HG03135 (cell line): ENCODE results near the gene USP20.
A peak's percentile ranks its signal among the peaks of the same experiment; 100 is the strongest.
"Not testable (repeated sequence)": the region's sequence is repeated elsewhere in the genome, so short reads cannot be mapped to it uniquely, and the experiment has no call there.

Experiments used
- ATAC-seq: cut with Tn5 transposase; IDR thresholded peaks from one replicate; pipeline ENCODE4 v1.9.1; 2021; ENCODE audit warnings: mild to moderate bottlenecking, moderate library complexity; ENCODE audit not compliant: unreplicated experiment

The USP20 gene

DNA sequence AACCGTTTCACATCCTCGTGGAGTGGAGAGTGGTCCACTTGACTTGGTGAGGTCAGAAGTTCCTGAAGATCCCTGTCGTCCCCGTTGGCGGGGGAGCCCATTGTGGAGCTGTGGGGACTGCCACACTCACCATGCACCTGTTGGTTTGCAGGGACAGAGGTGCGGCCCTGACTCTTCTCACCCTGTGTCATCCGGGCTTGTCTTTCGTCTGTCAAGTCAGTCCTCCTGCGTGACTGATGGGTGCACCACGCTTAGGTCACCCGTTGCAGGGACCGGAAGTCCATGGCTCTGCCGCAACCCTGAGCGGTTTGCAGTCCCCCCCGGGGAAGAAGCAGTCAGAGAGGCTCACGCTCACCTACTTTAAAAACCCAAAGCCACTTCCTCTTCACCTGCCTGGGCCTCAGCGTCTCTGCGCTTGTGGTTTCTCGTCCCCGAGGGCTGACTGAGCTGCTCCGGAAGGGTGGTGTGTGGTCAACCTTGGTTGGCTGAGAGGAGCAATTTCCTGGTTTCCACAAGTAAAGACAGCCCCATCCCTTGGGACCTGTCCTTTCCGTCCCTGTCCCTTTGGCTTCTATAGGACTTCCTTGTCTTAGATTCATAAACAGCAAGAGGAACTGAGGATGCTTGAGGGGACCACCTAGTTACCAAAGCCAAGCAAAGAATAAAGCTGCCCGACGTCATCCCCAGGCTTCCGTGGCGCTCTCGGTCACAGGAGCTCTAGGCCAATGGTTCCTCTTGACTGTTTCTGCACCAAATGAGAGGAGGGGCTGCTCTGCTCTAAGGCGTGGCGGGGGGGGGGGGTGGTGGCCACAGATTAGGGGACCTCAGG, 53.2 kb downstream of the USP20 start:
- peak; percentile 55 for ATAC-seq

DNA sequence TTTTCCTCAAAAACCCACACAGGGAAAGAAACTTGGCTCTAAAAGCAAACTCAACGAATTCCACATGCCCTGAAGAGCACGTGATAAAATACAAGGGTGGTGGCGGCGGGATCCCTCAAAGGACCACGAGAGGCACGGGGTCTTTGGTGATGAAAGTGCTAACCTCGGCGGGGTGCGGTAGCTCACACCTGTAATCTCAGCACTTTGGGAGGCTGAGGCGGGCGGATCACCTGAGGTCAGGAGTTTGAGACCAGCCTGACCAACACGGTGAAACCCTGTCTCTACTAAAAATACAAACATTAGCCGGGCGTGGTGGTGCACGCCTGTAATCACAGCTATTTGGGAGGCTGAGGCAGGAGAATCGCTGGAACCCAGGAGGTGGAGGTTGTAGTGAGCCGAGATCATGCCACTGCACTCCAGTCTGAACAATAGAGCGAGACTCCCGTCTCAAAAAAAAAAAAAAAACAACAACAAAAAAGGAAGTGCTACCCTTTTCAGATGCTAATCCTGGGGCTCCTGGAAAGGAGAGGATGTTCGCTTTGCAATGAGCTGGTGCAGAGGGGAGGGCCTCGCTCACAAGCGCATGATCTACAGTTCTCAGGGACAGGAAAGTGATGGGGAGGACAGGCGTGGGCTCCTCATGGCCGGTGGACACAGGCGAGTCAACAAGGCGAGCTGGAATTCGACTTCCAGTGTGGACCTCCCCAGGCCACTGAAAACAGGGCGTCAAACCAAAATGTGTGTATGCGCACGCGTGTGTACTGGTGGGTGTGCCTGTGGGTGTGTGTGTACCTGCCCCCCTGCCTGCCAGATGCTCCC, 54.1 kb downstream of the USP20 start:
- ATAC-seq: no peak

DNA sequence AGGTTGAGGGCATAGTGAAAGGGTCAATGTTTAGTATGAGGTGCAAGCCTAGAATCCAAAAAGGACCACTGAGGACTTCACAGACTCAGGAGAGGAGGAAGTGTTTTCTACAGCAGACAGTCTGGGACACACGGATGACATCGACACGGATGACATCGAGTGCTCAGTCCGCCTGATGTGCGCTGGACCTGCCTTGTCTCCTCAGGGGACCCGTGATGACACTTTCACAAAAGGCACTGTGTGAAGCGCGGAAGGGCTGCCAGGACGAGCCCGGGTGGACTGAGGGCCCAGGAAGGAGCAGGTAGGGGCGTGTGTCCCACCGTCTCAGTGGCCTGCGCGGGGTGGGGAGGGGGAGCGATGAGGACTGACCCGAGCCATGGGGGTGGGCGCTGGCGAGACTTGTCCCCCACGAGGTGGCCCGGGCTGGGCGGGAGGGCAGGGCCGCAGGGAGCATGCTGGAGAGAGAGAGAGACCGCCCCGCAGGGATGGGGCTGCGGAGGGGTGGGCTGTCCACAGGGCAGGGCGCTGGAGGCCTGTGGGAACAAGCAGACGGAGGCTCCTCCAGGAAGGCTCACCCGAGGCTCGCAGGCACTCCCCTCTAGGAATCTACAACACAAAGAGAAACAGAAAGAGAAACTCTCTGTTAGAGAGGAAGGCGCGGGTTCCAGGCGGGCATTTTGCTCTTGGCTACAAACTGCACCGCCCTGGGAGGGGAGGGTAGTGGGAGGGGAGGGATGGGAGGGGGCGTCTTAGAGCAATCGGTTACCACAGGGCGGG, 54.9 kb downstream of the USP20 start:
- no peak for ATAC-seq

- not testable (repeated sequence) for ATAC-seq
Observed at GRCh38 chr9:129890718-129891299, 55.6 kb downstream of the USP20 start.

DNA sequence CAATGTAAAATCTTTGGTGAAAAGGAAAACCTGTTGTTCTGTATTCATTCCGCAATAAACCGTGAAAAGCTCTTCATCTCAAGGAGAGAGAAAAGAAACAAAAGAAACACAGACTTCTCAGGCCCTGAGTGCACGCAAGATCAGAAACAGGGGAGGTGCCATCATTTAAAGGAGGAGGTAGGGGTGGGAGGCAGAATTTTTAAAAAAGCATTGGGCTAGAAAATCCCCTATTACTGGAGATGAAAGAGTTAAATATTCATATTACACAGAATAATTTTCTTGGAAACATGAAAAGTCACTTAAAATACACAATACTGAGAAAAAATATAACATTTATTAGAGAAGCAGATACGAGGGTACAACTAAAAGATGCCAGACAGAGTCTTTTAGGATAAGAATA, 56.3 kb downstream of the USP20 start:
- no peak for ATAC-seq

GRCh38 chr9:129894120-129894823, 59.0 kb downstream of the USP20 start:
- ATAC-seq: no peak

DNA sequence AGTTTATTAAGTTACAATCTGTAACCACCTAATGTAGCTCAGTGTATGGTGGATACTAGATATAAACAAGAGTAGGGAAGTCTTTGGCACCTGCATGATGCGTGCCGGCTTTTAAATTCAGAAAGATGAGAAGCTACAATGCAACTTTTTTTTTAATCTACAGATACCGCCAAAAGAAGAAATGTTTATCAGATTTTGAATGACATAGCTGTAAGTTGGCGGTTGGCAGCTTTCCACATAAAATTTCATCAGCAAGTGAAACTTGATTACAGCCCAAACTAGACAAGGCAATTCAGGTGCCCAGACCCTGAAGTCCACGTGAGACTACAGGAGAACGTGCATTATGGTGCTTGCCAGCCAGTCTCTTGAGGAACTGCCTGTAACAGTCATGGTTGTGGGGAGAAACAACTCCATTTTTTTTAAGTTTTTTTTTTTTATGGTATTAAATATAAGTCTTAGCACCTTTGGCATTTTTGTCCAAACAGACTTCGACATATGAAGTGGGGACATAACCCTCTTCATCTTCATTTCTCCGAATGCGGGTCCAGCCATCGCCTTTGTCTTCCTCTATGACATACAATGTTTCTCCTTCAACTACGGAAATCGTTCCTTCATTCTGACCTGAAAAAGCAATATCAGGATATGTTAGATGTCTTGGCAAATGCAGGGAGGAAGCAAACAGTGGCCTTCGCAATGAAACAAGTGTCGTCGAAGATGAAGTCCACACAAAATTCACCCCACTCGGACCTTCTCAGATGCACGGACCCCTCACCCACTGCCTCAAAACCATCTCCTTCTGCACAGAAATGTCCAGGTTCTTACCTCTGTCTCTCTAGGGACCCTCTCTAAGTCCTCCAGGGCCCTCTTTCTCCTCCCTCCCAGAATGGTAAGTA, 60.4 kb downstream of the USP20 start:
- no peak for ATAC-seq

- no peak for ATAC-seq
Observed at GRCh38 chr9:129897263-129897662, 62.0 kb downstream of the USP20 start.

GRCh38 chr9:129898185-129898584, 62.9 kb downstream of the USP20 start:
- no peak for ATAC-seq

- no peak for ATAC-seq
Observed at GRCh38 chr9:129899620-129900019, 64.4 kb downstream of the USP20 start.

GRCh38 chr9:129900263-129901027, 65.2 kb downstream of the USP20 start:
- ATAC-seq: peak; percentile 77

DNA sequence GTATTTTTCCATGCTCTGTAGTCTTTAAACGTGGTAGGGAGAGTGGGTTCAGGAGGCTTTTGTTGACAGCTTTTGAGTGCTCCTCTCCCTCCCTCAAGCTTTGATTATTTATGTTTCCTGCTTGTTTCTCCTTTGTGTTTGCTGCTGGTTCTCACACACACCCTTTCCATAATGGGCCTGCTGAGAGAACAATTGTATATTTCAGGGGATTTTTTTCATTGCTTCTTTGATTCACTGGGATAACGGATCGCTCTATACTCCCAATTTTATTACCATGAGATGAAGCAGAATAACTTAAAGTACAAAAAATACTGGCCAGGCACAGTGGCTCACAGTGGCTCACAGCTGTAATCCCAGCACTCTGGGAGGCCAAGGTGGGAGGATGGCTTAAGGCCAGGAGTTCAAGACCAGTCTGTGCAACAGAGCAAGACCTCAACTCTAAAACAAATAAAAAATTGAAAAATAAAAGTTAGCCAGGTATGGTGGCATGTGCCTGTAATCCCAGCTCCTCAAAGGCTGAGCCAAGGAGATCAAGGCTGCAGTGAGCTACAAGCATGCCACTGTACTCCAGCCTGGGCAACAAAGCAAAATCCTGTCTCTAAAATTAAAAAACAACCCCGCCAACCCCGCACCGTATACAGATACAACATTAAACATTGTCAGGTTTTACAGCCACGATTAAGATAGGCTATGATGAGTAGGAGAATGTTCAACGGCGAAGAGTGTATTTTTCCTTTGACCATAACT, 66.9 kb downstream of the USP20 start:
- no peak for ATAC-seq

DNA sequence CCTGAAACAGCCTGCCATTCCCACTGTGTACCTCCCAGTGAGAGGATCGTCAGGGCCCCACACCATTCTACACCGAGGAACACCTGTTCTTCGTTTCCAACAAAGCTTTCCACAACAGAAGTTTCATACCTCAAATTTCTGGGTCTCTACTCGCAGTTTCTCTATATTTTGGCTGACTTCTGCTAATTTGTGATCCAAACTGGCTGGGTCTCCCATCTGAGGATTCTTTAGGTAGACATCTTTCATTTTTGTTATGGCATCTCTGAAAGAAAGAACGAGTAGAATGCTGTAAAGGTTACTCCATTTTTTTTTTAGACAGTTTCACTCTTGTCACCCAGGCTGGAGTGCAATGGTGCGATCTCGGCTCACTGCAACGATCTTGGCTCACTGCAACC, 67.5 kb downstream of the USP20 start:
- ATAC-seq: no peak

GRCh38 chr9:129904734-129905133, 69.5 kb downstream of the USP20 start:
- no peak for ATAC-seq

DNA sequence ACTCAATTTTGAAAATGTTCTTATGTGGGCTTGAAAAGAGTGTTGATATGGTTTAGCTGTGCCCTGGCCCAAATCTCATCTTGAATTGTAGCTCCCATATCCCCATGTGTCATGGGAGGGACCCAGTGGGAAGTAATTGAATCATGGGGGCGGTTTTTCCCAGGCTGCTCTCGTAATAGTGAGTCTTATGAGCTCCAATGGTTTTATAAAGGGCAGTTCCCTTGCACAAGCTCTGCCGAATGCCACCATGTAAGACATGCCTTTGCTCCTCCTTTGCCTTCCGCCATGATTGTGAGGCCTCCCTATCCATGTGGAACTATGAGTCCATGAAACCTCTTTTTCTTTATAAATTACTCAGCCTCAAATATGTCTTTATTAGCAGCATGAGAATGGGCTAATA, 71.0 kb downstream of the USP20 start:
- no peak for ATAC-seq

DNA sequence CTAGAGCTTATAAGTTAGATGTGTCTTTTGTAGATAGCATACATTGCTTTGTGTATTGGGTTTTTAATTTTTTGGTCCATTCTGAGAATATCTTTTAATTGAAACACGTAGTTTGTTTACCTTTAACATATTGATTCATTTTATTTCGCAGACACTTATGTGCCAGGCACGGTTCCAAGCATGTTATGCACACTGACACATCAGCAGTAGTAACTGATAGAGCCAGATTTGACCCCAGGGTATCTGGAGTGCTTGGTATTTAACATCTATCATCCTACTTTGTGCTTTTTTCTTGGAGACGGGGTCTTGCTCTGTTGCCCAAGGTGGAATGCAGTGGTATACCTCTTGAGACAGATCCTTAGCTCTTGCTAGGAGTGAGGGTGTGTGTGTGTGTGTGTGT, 71.9 kb downstream of the USP20 start:
- no peak for ATAC-seq

GRCh38 chr9:129908906-129909305, 73.6 kb downstream of the USP20 start:
- no peak for ATAC-seq

GRCh38 chr9:129909851-129910250, 74.6 kb downstream of the USP20 start:
- ATAC-seq: no peak
